ENCODE data around the gene KLHL34.

- no peak for TF ChIP-seq CTCF (IDR thresholded peaks at IDR 0.05)
- no peak for TF ChIP-seq POLR2A (IDR thresholded peaks at IDR 0.05)
These were observed 48.0 kb downstream of the KLHL34 start for GRCh38 chrX:21610168-21610567.

All from body of pancreas (tissue), 4 donors.